ENCODE results near the gene RCAN2.

Gene RCAN2

DNA sequence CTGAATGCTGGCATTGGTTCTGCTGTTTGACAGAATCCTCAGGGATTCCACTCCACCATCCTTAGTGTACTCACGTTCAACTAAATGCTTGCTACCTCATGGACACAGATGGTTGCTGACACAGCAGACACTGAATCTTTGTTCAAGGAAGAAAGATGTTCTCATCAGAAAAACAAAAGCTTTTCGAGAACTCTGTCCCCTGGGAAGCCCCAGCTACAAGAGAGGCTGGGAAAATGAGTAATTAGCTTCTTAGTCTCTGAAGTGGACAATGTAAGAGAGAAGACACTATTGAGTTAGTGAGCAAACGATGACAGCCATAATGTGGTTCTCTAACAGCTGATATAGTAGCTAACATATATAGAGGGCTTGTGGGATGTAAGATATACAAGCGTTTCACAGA is 289.5 kb downstream of the RCAN2 start:
- DNase-seq (ENCODE audit: low read depth): no peak
- TF ChIP-seq, protein P1, sequence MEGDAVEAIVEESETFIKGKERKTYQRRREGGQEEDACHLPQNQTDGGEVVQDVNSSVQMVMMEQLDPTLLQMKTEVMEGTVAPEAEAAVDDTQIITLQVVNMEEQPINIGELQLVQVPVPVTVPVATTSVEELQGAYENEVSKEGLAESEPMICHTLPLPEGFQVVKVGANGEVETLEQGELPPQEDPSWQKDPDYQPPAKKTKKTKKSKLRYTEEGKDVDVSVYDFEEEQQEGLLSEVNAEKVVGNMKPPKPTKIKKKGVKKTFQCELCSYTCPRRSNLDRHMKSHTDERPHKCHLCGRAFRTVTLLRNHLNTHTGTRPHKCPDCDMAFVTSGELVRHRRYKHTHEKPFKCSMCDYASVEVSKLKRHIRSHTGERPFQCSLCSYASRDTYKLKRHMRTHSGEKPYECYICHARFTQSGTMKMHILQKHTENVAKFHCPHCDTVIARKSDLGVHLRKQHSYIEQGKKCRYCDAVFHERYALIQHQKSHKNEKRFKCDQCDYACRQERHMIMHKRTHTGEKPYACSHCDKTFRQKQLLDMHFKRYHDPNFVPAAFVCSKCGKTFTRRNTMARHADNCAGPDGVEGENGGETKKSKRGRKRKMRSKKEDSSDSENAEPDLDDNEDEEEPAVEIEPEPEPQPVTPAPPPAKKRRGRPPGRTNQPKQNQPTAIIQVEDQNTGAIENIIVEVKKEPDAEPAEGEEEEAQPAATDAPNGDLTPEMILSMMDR (IDR thresholded peaks at IDR 0.05; ENCODE audit: control insufficient read depth, extremely low read depth, insufficient read depth): no peak
- no peak overlapping the region for H3K4me3 ChIP-seq (ENCODE audit: low read depth, low read length)

GRCh38 chr6:46199387-46199786 is 291.9 kb downstream of the RCAN2 start:
- peak; percentile 14 for DNase-seq (ENCODE audit: low read depth)
- H3K4me3 ChIP-seq (ENCODE audit: low read depth, low read length): no peak overlapping the region
- TF ChIP-seq, protein P1 (IDR thresholded peaks at IDR 0.05; ENCODE audit: control insufficient read depth, extremely low read depth, insufficient read depth): no peak

GRCh38 chr6:46191961-46192360 is 299.3 kb downstream of the RCAN2 start:
- DNase-seq (ENCODE audit: low read depth): no peak
- TF ChIP-seq, protein P1 (IDR thresholded peaks at IDR 0.05; ENCODE audit: control insufficient read depth, extremely low read depth, insufficient read depth): no peak
- H3K4me3 ChIP-seq (ENCODE audit: low read depth, low read length): no peak overlapping the region

GRCh38 chr6:46190889-46191288 is 300.4 kb downstream of the RCAN2 start:
- DNase-seq (ENCODE audit: low read depth): no peak
- H3K4me3 ChIP-seq (ENCODE audit: low read depth, low read length): no peak overlapping the region
- TF ChIP-seq, protein P1 (IDR thresholded peaks at IDR 0.05; ENCODE audit: control insufficient read depth, extremely low read depth, insufficient read depth): no peak

DNA sequence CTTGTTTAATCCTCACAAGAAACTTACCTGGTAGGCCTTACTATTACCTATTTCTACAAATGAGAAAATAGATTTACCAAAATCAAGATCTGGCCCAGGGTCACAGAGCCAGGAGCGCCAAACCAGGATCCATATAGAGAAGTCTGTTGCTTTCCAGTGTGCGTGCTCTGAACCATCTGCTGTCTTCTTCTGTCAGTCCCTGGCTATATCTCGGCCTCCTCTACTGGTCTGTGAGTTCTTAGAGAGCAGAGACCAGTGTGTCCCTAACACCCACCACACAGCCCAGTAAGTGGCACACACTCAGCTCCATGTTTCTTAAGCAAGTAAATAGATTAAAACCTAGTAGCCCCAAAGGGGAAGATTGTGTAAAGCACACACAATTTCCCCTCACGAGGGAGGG is 301.5 kb downstream of the RCAN2 start:
- H3K4me3 ChIP-seq (ENCODE audit: low read depth, low read length): no peak overlapping the region
- DNase-seq (ENCODE audit: low read depth): no peak
- TF ChIP-seq, protein P1 (IDR thresholded peaks at IDR 0.05; ENCODE audit: control insufficient read depth, extremely low read depth, insufficient read depth): no peak

DNA sequence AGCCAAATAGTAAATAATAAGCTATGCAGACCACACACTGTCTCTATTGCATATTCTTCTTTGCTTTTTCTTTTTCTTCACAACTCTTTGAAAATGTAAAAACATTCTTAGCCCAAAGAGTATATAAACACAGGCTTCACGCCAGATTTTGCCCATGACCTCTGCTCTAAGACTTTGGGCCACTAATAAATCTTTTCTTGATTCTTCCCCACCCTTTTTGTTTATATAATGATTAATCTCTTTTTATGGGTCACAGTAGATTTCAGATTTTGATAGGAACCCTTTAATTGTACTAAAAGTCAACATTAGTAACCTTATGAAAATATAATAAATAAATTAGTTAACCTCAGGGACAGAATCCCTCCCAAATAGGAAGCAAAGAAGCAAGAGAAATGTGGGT is 304.7 kb downstream of the RCAN2 start:
- TF ChIP-seq, protein P1 (IDR thresholded peaks at IDR 0.05; ENCODE audit: control insufficient read depth, extremely low read depth, insufficient read depth): no peak

GRCh38 chr6:46184114-46184513 is 307.1 kb downstream of the RCAN2 start:
- peak; percentile 15 for DNase-seq (ENCODE audit: low read depth)
- TF ChIP-seq, protein P1 (IDR thresholded peaks at IDR 0.05; ENCODE audit: control insufficient read depth, extremely low read depth, insufficient read depth): no peak
- H3K4me3 ChIP-seq (ENCODE audit: low read depth, low read length): no peak overlapping the region

More for the DNA sequence above, 304.7 kb downstream of the RCAN2 start:
- H3K4me3 ChIP-seq (ENCODE audit: low read depth, low read length): no peak overlapping the region
- peak; percentile 66 for DNase-seq (ENCODE audit: low read depth)
